Right renal pelvis (tissue), 4 donors: Measurements from ENCODE around the gene NCAPG2. TPM values are rescaled to one million over a fixed set of nuclear protein-coding genes. Genes with fewer than 3 reads are reported as not detected.
"Not testable (repeated sequence)": the region's sequence is repeated elsewhere in the genome, so short reads cannot be mapped to it uniquely, and the experiment has no call there.

ENCODE experiments used
- DNase-seq, 4 donors: peaks; one replicate each; pipeline ENCODE4 v3.0.0-alpha.2; 2013; ENCODE audit warnings: low read depth in 4 of 4, low spot score in 3 of 4, missing footprints in 1 of 4
- polyA plus RNA-seq, 4 donors: library from polyadenylated mRNA; unstranded; fragments of 120-200 nt; gene quantifications; one replicate each; pipeline ENCODE4 v1.2.1, GENCODE V29; 2013; ENCODE audit not compliant: insufficient read length in 4 of 4

Gene NCAPG2
- polyA plus RNA-seq, 4 donors, result 23.4 to 26.0 (median 25.0) TPM

GRCh38 chr7:158676906-158677305 is 27.7 kb downstream of the NCAPG2 start:
- no peak for DNase-seq

DNA sequence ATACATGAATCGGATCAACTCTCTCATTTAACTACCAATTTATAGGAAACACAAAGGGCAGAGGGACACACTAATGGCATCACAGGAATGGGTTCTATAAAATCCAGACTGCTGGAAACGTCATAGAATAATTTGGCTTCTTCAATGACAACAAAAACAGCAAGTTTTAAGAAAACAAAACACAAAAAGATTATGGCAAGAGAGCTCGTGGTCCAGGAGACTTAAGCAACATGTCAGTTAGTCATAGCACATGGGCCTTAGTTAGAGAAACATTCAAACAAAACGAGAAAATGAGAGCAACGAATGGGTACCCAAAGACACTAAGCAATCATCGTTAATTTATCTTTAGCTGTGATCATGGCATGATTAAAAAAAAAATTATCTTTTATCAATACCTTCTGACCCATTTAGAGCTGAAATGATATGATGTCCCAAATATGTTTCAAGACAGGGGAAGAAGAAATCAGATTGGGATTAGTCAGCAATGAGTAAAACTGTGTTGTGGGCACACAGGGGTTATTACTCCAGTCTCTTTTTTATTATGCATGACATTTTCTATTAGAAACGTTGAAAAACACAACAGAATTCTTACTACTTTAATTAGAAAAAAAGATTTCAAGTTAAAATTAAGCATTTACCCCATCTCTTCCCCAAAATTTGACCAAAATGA is 28.3 kb downstream of the NCAPG2 start:
- DNase-seq, result no peak

GRCh38 chr7:158672975-158673374 is 31.6 kb downstream of the NCAPG2 start:
- DNase-seq, result no peak

DNA sequence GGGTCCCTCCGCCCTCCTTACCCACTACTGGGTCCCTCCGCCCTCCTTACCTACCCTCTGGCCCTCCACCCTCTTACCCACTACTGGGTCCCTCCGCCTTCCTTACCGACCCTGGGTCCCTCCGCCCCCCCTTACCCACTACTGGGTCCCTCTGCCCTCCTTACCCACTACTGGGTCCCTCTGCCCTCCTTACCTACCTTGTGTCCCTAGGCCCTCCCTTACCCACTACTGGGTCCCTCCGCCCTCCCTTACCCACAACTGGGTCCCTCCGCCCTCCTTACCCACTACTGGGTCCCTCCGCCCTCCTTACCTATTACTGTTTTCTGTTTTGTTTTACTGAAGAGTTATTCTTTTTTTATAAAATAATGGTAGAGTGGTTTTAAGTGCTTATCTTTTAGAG is 36.5 kb downstream of the NCAPG2 start:
- not testable (repeated sequence) for DNase-seq

DNA sequence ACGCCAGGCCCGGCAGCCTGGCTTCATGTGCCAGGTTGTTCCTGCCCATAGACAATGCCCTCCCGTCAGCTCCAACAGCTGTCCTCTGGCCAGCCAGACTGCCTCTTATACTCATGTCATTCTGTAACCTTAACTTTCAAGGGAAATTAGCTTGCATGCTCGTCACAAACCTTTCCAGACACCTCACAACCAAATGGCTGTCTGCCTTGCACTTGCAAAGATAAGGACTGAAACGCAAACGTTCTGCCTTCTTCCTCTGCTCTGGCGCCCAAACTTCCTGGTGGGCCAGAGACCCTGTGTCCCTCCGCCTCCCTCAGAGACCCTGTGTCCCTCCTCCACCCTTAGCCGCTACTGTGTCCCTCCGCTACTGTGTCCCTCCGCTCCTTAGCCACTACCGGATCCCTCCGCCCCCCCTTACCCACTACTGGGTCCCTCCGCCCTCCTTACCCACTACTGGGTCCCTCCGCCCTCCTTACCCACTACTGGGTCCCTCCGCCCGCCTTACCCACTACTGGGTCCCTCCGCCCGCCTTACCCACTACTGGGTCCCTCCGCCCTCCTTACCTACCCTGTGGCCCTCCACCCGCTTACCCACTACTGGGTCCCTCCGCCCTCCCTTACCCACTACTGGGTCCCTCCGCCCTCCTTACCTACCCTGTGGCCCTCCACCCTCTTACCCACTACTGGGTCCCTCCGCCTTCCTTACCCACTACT is 37.5 kb downstream of the NCAPG2 start:
- not testable (repeated sequence) for DNase-seq

DNA sequence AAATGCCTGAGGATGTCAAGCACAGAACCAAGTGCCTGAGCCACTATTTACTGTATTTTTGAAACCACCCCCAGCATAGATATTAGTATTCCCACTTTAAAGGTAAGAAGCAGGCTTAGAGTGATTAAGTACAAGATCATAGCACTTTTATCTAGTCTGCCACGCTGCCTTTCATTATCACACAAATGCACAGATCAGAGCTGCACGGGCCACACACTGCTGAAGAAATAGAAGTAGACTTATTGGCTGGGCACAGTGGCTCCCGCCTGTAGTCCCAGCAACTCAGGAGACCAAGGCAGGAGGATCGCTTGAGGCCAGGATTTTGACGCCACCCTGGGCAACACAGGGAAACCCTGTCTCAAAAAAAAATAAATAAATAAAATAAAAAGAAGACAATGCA is 38.2 kb downstream of the NCAPG2 start:
- DNase-seq, result no peak

- no peak for DNase-seq
Measured at GRCh38 chr7:158664406-158664805, 40.2 kb downstream of the NCAPG2 start.

GRCh38 chr7:158663428-158663741 is 41.2 kb downstream of the NCAPG2 start:
- DNase-seq, result no peak

- no peak for DNase-seq
Measured at GRCh38 chr7:158662610-158663427, 41.8 kb downstream of the NCAPG2 start.

DNA sequence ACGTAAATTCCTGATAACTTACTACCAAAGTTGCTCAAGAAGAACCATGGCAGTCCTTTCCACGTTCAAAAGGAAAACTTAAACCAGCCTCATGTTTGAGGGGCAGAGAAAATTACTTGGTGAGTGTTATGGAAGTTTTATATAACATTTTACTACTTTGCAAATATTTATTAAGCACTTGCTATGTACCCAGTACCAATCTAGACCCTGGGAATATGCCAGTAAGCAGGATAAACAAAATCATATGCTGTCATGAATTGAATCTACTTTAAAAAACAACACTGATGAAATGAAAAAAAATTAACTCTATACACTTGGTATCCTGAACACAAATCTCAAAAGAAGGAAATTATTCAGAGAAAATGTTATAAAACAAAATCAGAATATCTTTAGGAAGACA is 46.1 kb downstream of the NCAPG2 start:
- no peak for DNase-seq

DNA sequence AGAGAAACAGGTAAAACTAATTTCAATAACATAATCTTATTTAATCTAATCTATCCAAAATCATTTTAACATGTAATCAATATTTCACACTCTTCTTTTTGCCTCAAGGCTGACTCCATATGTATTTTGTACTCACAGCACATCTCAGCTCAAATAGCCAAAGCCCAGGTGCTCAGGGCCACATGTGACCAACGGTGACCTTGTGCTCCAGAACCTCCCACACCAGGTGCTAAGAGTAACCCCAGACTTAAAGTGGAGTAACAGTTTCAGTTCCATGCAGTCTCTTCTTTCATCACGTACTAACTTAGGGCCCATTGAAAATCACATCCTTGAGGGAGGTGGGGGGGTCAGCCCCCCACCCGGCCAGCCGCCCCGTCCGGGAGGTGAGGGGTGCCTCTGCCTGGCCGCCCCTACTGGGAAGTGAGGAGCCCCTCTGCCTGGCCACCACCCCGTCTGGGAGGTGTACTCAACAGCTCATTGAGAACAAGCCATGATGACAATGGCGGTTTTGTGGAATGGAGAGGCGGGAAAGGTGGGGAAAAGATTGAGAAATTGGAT is 47.3 kb downstream of the NCAPG2 start:
- DNase-seq, result no peak

DNA sequence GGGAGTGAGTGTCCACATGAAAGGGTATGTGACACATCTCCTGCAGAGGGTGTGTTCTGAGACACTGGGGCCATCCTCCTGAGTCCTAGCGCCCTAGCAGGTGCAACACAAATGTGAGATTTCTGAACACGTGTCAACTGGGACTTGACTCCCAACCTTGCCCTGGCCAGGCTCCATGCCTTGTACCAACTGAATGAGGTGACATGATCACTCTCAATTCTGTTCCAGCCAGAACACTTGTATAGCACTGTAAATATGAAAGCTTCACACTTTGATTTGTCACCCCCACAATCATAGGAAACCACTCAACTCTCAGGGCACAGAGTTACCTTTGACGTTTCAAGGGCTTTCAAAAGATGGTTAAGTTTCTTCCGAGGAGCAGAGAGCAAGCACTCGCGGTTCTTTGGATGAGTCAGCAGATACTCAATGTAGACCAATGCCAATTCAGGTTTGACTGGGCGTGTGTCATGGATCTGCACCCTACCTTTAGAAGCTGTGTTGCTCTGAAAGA is 48.6 kb downstream of the NCAPG2 start:
- DNase-seq, result no peak

DNA sequence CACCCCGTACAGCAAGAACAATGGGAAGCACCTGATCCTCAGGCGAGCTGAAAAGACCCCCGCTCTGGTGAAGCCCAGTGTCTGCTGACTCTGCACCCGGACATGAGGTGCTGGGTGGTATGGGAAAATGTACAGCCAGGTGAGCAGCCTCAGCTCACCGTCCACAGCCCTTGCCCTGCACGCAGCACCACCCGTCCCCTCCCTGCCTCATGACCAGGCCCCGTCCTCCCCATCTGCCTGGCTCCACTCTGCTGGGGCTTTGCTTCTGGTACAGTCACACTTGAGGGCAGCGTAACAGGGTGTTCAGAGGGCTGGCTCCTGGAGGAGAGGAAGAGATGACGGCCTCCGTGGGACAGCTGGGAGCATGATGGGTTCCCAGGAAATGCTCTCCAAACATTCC is 49.1 kb downstream of the NCAPG2 start:
- DNase-seq, result no peak

DNA sequence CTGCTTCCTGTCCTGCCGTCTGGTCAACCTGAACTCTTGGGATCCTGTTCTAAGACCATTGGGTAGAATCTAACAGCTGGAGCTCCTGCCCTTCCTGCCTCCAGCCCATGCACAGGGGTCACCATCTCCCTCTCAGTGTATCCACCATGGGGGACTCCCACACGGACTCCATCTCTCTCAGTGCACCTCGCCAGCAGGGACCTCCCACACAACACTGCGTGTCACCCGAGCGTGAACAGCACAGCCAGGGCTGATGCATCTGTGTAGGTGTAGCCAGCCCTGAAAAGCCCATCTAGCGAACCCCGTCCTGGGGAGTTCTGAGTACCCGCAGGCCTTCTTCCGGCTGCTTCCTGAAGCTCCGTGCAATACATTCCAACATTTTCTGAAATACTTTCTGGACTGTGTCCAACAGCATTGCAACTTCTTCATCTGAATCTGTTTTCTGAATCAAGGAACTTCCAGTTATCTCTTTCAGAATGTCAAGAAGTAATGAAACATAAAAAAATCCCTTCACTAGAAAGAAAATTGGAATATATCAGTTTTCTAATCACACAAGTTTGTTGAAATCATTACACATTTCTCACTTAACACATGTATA is 52.5 kb downstream of the NCAPG2 start:
- DNase-seq, result peak in 1 of 4 donors; percentile 3

- DNase-seq, result no peak
Measured at GRCh38 chr7:158650821-158651225, 53.8 kb downstream of the NCAPG2 start.

DNA sequence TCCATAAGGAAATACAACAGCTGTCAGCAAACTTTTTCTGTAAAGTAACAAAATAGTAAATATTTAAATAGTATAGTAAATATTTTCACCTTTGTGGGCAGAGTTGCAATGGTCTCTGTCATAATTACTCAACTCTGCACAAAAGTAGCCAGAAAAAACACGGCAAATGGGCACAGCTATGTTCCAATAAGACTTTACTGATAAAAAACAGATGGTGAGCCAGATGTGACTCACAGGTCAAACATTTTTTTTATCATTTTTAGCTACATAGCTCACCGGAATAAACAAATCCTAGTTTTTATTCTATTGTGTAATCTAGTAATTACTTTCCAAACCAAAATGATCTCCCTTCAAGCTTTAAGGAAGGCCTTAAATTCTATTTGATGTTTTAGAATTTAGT is 55.3 kb downstream of the NCAPG2 start:
- DNase-seq, result no peak

DNA sequence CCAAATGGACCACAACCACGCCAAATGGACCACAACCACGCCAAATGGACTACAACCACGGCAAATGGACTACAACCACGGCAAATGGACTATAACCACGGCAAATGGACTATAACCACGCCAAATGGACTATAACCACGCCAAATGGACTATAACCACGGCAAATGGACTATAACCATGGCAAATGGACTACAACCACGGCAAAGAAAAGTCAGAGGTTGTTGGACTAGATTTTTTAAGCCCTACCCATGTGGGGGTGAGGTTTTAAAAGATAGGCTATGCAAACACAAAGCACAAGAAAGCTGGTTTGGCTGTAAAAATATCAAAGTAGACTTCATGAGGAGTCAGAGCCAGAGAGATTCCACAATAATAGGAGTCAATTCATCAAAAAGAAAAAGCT is 55.8 kb downstream of the NCAPG2 start:
- no peak for DNase-seq

DNA sequence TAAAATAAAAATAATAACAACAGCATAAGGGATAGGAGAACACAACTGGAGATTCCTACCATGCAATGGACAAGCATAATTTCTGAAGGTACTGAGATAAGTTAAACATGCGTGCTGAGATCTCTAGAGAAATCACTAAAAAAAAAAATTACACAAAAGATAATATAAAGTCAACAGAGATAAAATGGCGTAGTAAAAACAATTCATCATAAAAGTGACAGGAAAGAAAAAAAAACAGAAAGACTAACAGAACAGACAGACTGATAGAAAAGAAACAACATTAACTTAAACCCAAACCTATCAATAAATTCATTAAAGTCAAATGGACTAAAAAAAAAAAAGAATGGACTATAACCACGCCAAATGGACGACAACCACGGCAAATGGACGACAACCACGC is 56.4 kb downstream of the NCAPG2 start:
- DNase-seq, result no peak

GRCh38 chr7:158647475-158647792 is 57.2 kb downstream of the NCAPG2 start:
- DNase-seq, result no peak

DNA sequence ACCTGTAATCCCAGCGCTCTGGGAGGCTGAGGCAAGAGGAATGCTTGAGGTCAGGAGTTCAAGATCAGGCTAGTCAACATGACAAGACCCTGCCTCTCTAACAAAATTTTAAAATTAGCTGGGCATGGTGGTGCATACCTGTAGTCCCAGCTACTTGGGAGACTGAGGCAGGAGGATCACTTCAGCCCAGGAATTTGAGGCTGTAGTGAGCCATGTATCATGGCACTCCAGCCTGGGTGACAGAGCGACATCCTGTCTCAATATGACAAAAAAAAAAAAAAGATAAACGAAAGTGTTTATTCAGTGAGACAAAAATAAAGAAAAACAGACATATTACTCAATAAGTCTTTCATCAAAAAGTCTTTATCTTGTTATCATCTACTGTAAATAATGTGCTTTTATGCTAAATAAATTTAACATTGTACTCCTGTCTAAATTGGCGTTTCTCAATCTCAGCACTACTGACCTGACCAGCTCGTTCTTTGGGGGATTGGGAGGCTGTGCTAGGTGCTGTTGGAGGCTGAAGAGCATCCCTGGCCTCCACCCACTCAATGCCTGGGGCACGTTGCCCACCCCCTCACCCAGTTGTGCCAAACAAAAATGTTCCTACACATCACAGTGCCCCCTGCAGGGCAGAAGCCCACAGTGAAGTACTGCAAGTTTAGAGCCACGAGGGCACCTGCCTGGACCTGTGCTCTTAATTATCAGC is 57.7 kb downstream of the NCAPG2 start:
- no peak for DNase-seq
